Calu3 (cell line): Measurements from ENCODE around the gene NRG2. TPM values are rescaled to one million over a fixed set of nuclear protein-coding genes. Genes with fewer than 3 reads are reported as not detected.

Experiments used
- BruUV-seq: library from RNA; stranded (reverse); fragments of 400-500 nt; replicated peaks from 2 replicates; lab custom pipeline; 2021; lab: Mats Ljungman, UMichigan
- CTCF ChIA-PET: fragments of 300-600 bp; sonication (Branson Sonifier 250); formaldehyde crosslinking; loops from one replicate; lab custom pipeline; 2022; ENCODE audit warnings: antibody characterized with exemption; lab: Charles Lee
- DNase-seq: peaks from one replicate; pipeline ENCODE4 v3.0.0; 2022
- H3K27ac Mint-ChIP-seq: one replicate; pipeline ENCODE4 v1.8.0; 2022; ENCODE audit warnings: mixed read lengths; ENCODE audit not compliant: unreplicated experiment
- H3K27me3 Mint-ChIP-seq: one replicate; pipeline ENCODE4 v1.8.0; 2022; ENCODE audit warnings: mixed read lengths; ENCODE audit not compliant: unreplicated experiment
- H3K36me3 Mint-ChIP-seq: one replicate; pipeline ENCODE4 v1.8.0; 2022; ENCODE audit warnings: mild to moderate bottlenecking, moderate library complexity, mixed read lengths; ENCODE audit not compliant: insufficient read depth, unreplicated experiment
- H3K4me1 Mint-ChIP-seq: one replicate; pipeline ENCODE4 v1.8.0; 2022; ENCODE audit warnings: mild to moderate bottlenecking, low read depth, mixed read lengths; ENCODE audit not compliant: unreplicated experiment
- H3K4me3 Mint-ChIP-seq: one replicate; pipeline ENCODE4 v1.8.0; 2022; ENCODE audit warnings: mild to moderate bottlenecking, low read depth, moderate library complexity, mixed read lengths; ENCODE audit not compliant: unreplicated experiment
- H3K9me3 Mint-ChIP-seq: one replicate; pipeline ENCODE4 v1.8.0; 2022; ENCODE audit warnings: low read depth, mixed read lengths; ENCODE audit not compliant: unreplicated experiment
- CTCF ChIP-seq: fragments of 200-600 bp; IDR thresholded peaks from one replicate; pipeline ENCODE4 v1.8.0; 2022; ENCODE audit warnings: antibody characterized with exemption; ENCODE audit not compliant: unreplicated experiment
- intact Hi-C: fragments of 100-400 bp; cut with micrococcal nuclease; formaldehyde crosslinking; loops from one replicate; pipeline ENCODE4 v1.10.0; 2022; ENCODE audit not compliant: unreplicated experiment
- total RNA-seq: library from RNA; stranded (reverse); gene quantifications from 2 replicates; pipeline ENCODE4 v1.2.3, GENCODE V29; 2022

Gene NRG2
- total RNA-seq, 1 experiment from 2014 or later: 1.4 TPM

- Mint-ChIP-seq H3K36me3 (no peaks in the 10 kb centered on the region), H3K27ac (no peak overlapping the region), H3K9me3 (no peaks in the 10 kb centered on the region), H3K27me3 (peaks cover 81% of the 10 kb centered on the region), H3K4me1 (no peaks in the 10 kb centered on the region), H3K4me3 (no peak overlapping the region)
- BruUV-seq: no TSS peak
- TF ChIP-seq CTCF: no peak
- CTCF ChIA-PET: interaction anchor here (0.7 to 1.6 kb wide), 5 partner anchors 9 to 186 kb away, joined by 3 to 8 read pairs (median 4); no protein-coding TSS in a partner anchor
- no peak for DNase-seq
- intact Hi-C loops: no loop called here
These were observed 63.2 kb downstream of the NRG2 start for GRCh38 chr5:139979943-139980342.

- no peaks in the 10 kb centered on the region for H3K9me3 Mint-ChIP-seq
- BruUV-seq: no TSS peak
- no peak overlapping the region for H3K4me3 Mint-ChIP-seq
- intact Hi-C loops: no loop called here
- no peak overlapping the region for H3K27ac Mint-ChIP-seq
- no peak for TF ChIP-seq CTCF
- CTCF ChIA-PET: interaction anchor here (0.7 to 1.6 kb wide), 3 partner anchors 10 to 41 kb away, joined by 3 to 8 read pairs (median 4); no protein-coding TSS in a partner anchor
- H3K36me3 Mint-ChIP-seq: no peaks in the 10 kb centered on the region
- H3K27me3 Mint-ChIP-seq: peaks cover 82% of the 10 kb centered on the region
- no peaks in the 10 kb centered on the region for H3K4me1 Mint-ChIP-seq
- no peak for DNase-seq
These were observed 63.6 kb downstream of the NRG2 start for GRCh38 chr5:139979518-139979917.

- Mint-ChIP-seq H3K36me3 (no peaks in the 10 kb centered on the region), H3K27me3 (peaks cover 81% of the 10 kb centered on the region), H3K9me3 (no peaks in the 10 kb centered on the region), H3K27ac (no peak overlapping the region), H3K4me1 (no peaks in the 10 kb centered on the region), H3K4me3 (no peak overlapping the region)
- intact Hi-C loops: no loop called here
- no peak for DNase-seq
- TF ChIP-seq CTCF: no peak
- no TSS peak for BruUV-seq
- CTCF ChIA-PET: no interaction called here
These were observed 66.4 kb downstream of the NRG2 start for GRCh38 chr5:139976703-139977102.

- no peak for TF ChIP-seq CTCF
- no peaks in the 10 kb centered on the region for H3K4me1 Mint-ChIP-seq
- intact Hi-C loops: no loop called here
- CTCF ChIA-PET: no interaction called here
- no TSS peak for BruUV-seq
- H3K27me3 Mint-ChIP-seq: peaks cover 81% of the 10 kb centered on the region
- no peak overlapping the region for H3K27ac Mint-ChIP-seq
- H3K9me3 Mint-ChIP-seq: no peaks in the 10 kb centered on the region
- no peak for DNase-seq
- no peak overlapping the region for H3K4me3 Mint-ChIP-seq
- no peaks in the 10 kb centered on the region for H3K36me3 Mint-ChIP-seq
These were observed 67.2 kb downstream of the NRG2 start for GRCh38 chr5:139975942-139976341.
